ENCODE results near the gene MSI2. TPM values are rescaled to one million over a fixed set of nuclear protein-coding genes. Genes with fewer than 3 reads are reported as not detected.

MSI2 gene
- total and polyA plus RNA-seq, 8 donors, result 35.0 to 49.5 (median 47.5) TPM

DNA sequence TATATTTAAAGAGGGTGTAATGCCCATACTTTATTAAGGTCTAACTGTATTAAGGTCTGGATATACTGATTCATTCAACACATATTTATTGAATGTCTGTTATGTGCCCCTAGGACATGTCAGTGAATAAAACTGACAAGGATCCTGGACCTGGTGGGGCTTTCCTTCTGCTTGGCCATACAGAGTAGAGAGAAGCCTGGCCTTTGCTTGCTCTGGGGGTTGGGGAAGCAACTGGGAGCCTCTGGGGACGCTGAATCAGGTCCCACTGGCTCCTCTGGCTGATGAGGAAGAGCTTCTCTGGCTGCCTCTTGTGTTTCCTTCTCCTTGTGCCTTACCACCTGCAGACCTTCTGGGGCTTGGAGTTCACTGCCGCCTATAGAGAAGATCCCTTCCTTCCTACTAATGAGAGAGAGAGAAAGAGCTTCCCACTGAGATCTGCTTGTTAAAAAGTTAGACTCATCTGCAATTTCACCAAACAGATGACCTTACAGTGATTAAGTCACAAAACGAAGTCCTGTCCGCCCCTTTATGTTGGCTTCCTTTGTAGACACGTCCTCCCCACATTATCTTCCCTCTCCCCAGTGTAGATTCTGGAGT, 49.7 kb downstream of the MSI2 start:
- Histone ChIP-seq H3K9me3 (no peaks in the 10 kb centered on the region), H3K4me1 (no peaks in the 10 kb centered on the region), H3K36me3 (no peaks in the 10 kb centered on the region), H3K4me3 (no peak overlapping the region), H3K27ac (no peak overlapping the region), H3K27me3 (no peaks in the 10 kb centered on the region)
- no peak for ATAC-seq
- no peak for DNase-seq
- intact Hi-C loops (cut with DNase I), result no loop called here
- TF ChIP-seq, protein P1, sequence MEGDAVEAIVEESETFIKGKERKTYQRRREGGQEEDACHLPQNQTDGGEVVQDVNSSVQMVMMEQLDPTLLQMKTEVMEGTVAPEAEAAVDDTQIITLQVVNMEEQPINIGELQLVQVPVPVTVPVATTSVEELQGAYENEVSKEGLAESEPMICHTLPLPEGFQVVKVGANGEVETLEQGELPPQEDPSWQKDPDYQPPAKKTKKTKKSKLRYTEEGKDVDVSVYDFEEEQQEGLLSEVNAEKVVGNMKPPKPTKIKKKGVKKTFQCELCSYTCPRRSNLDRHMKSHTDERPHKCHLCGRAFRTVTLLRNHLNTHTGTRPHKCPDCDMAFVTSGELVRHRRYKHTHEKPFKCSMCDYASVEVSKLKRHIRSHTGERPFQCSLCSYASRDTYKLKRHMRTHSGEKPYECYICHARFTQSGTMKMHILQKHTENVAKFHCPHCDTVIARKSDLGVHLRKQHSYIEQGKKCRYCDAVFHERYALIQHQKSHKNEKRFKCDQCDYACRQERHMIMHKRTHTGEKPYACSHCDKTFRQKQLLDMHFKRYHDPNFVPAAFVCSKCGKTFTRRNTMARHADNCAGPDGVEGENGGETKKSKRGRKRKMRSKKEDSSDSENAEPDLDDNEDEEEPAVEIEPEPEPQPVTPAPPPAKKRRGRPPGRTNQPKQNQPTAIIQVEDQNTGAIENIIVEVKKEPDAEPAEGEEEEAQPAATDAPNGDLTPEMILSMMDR (IDR thresholded peaks at IDR 0.05), result no peak

DNA sequence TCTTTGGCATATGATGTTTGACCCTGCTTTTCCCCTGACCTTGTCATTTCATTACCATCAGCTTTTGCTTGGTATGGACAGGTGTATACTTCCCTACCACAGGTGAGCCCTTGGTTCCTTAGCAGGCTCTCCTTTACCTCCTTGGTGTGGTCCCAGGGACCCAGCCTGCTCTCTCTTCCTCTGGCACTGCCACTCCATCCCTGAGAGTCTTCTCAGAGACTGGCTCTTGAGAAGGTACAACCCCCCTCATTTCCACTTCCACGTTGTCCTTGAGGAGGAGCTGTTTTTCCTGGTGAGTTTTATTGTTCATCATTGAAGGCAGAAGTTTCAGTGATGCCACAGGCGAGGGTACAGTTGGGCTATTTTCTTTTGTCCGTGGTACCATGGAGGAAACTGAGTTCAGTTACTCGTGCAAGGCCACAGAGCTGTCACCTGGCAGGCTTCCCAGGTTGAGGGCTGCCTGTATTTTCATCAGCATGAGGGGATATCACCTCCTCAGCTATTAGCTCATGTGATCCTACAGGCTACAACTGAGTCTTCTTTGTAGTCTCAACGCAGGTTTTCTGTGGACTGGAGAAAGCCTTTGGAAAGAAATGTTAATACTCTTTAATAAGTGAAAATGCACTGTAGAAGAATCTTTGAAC, 52.3 kb downstream of the MSI2 start:
- H3K27ac ChIP-seq, result no peak overlapping the region
- H3K4me3 ChIP-seq, result no peak overlapping the region
- DNase-seq (no peak), ATAC-seq (no peak)
- H3K27me3 ChIP-seq, result no peaks in the 10 kb centered on the region
- no peaks in the 10 kb centered on the region for H3K36me3 ChIP-seq
- no peaks in the 10 kb centered on the region for H3K4me1 ChIP-seq
- intact Hi-C loops (cut with DNase I), result no loop called here
- no peaks in the 10 kb centered on the region for H3K9me3 ChIP-seq
- TF ChIP-seq, protein P1 (IDR thresholded peaks at IDR 0.05), result no peak

DNA sequence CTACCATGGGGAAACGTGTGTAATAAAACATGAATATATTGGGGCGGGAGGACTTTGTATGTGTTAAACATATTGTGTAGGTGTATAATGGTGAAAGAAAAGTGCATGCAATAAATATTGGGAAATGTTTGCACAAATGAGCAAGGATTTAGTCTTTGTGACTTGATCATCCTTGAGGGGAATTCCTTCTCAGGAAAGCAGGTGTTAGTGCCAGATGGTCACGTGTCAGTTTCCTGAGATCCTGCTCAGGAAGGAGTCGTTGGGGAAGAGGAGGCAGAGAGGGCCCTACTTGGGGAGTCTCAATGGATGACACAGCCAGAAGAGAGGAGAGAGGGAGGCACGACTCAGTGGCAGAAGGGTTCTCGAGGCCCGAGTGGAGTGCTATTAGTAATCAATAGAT, 53.2 kb downstream of the MSI2 start:
- ATAC-seq (no peak), DNase-seq (no peak)
- no peak overlapping the region for H3K27ac ChIP-seq
- intact Hi-C loops (cut with DNase I), result no loop called here
- no peaks in the 10 kb centered on the region for H3K9me3 ChIP-seq
- no peaks in the 10 kb centered on the region for H3K27me3 ChIP-seq
- no peak overlapping the region for H3K4me3 ChIP-seq
- TF ChIP-seq, protein P1 (IDR thresholded peaks at IDR 0.05), result no peak
- no peaks in the 10 kb centered on the region for H3K36me3 ChIP-seq
- no peaks in the 10 kb centered on the region for H3K4me1 ChIP-seq

DNA sequence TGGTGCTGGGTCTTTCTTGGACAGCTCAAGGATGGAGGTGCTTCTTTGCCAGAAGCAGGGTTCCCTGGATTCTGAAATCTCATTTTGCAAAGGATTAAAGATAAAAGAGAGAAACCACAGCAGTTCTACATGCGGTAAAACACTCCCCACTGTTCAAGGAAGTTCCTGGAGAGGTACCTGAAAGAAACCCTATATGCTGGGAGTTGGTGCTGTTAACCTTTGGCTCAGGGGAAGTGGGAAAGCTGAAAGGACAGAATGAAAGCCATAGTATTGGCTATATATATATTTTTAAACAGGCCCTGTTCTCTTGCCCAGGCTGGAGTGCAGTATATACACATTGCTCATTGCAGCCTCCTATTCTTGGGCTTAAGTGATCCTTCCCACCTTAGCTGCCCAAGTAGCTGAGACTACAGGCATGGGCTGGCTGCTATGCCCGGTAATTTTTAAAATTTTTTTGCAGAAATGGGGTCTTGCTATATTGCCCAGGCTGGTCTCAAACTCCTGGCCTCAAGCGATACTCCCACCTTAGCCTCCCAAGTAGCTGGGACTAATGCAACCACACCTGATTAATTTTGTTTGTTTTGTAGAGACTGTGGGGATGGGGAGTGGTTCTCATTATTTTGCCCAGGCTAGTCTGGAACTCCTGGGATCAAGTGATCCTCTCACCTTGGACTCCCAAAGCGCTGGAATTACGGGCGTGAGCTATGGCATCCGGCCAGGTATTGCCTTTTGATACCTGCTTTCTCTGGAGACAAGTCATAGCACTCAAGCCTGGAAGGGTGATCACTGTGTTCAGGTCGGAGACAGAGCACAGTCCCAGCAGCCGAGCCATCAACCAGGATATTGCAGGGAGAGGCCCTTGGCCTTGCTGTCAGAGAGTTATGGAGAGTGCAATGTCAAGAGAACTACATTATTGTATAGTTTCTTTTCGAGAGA, 55.2 kb downstream of the MSI2 start:
- Histone ChIP-seq H3K27me3 (no peaks in the 10 kb centered on the region), H3K27ac (no peak overlapping the region), H3K9me3 (no peaks in the 10 kb centered on the region), H3K4me3 (no peak overlapping the region), H3K36me3 (no peaks in the 10 kb centered on the region), H3K4me1 (no peaks in the 10 kb centered on the region)
- intact Hi-C loops (cut with DNase I), result no loop called here
- no peak for DNase-seq
- ATAC-seq, result no peak
- TF ChIP-seq, protein P1 (IDR thresholded peaks at IDR 0.05), result no peak

DNA sequence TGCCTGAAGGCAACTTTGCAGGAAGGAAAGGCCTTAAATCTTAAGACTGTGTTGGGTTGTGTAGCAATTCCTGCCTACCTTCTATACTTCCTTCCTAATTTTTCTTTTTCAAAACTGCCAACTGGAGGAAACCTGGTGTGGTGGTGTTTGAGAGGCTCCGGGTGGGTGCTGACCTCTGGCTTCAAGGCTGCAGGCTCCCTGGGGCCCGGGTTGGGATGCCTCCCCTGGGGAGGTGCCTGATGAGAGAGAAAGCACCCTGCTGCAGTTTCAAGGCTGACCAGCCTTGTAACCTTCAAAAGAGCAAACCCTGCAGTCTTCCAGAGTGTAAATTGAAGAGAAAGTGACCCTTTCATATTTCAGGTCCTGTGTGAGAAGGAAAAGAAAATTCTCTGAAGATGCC, 55.9 kb downstream of the MSI2 start:
- no peak for ATAC-seq
- no peak for DNase-seq
- intact Hi-C loops (cut with DNase I), result no loop called here
- TF ChIP-seq, protein P1 (IDR thresholded peaks at IDR 0.05), result no peak
- Histone ChIP-seq H3K9me3 (no peaks in the 10 kb centered on the region), H3K36me3 (no peaks in the 10 kb centered on the region), H3K27me3 (no peaks in the 10 kb centered on the region), H3K4me3 (no peak overlapping the region), H3K4me1 (no peaks in the 10 kb centered on the region), H3K27ac (no peak overlapping the region)

All from left lung (tissue), 10 donors.